Right lobe of liver (tissue), 6 donors: Measurements from ENCODE around the gene HDDC2. TPM values are rescaled to one million over a fixed set of nuclear protein-coding genes. Genes with fewer than 3 reads are reported as not detected.
A peak's percentile ranks its signal among the peaks of the same experiment; 100 is the strongest.

ENCODE experiments used
- ATAC-seq, 4 donors: fragments of 200-7000 bp; cut with Tn5 transposase; one replicate each; pipeline ENCODE4 v1.9.1; 2020; ENCODE audit warnings: mild to moderate bottlenecking in 4 of 4, moderate library complexity in 4 of 4
- DNase-seq, 3 donors: peaks; one replicate each; pipeline ENCODE4 v3.0.0-alpha.2; 2020
- H3K27ac ChIP-seq, 3 donors: fragments of 200-600 bp; one replicate each; pipeline ENCODE4 v1.8.0; 2022
- H3K27me3 ChIP-seq, 2 donors: fragments of 200-600 bp; one replicate each; pipeline ENCODE4 v1.8.0; 2022
- H3K36me3 ChIP-seq, 4 donors: fragments of 200-600 bp; sonication (generic) in 1 of 4; one replicate each; pipeline versions ENCODE4 v1.5.1 to v1.8.0; 2017 to 2022; ENCODE audit warnings: control low read depth in 1 of 4
- H3K4me1 ChIP-seq, 4 donors: fragments of 200-600 bp; sonication (generic) in 1 of 4; one replicate each; pipeline versions ENCODE4 v1.5.1 to v1.8.0; 2017 to 2022; ENCODE audit warnings: control low read depth in 1 of 4
- H3K4me3 ChIP-seq, 3 donors: fragments of 200-600 bp; one replicate each; pipeline ENCODE4 v1.8.0; 2022
- H3K9me3 ChIP-seq, 4 donors: fragments of 200-600 bp; sonication (generic) in 1 of 4; one replicate each; pipeline versions ENCODE4 v1.5.1 to v1.8.0; 2017 to 2022; ENCODE audit warnings: control low read depth in 1 of 4
- CTCF ChIP-seq, 4 donors: fragments of 200-600 bp in 3 of 4; fragments of 450-650 bp in 1 of 4; IDR thresholded peaks; one replicate each; pipeline versions ENCODE4 v1.5.1 to v1.8.0; 2016 to 2022; ENCODE audit warnings: antibody characterized with exemption in 4 of 4, mild to moderate bottlenecking in 2 of 4
- POLR2A ChIP-seq: fragments of 450-650 bp; IDR thresholded peaks from one replicate; pipeline ENCODE4 v1.6.1; 2017; ENCODE audit warnings: antibody characterized with exemption, mild to moderate bottlenecking
- WGBS: methylation state at CpG from one replicate; pipeline ENCODE4 v1.1.6; 2018; ENCODE audit warnings: low coverage, low lambda C conversion rate; ENCODE audit not compliant: insufficient coverage; ENCODE audit errors: missing lambda C conversion rate; 5-methylcytosine and 5-hydroxymethylcytosine counted together
- intact Hi-C, 2 donors: fragments of 100-400 bp; cut with DNase I; formaldehyde crosslinking; loops; one replicate each; pipeline versions ENCODE4 v1.11.2 to v1.14.1; 2022
- total RNA-seq, 6 experiments: library from RNA; depleted of rRNA in 2 of 6; stranded (reverse); fragments of >200 nt in 2 of 6; fragmentation: NEBNext Ultra II Directional in 3 of 6; extraction: Animal tissue kit (Norgen Biotek cat#: 25700) in 3 of 6; gene quantifications; one replicate each; pipeline versions ENCODE4 v1.1.0 to v1.2.4, GENCODE V29; 2016 to 2023
- donor health status: DM: no; HTN: yes; CAD: no.
- donor health status: DM: no; HTN: no; CAD: no.
- donor health status: DM: no; HTN: no; CAD: no.
- donor health status: DM: no; HTN: yes; CAD: no.
- donor health status: DM: no; HTN: yes; CAD: no.

The HDDC2 gene
- total RNA-seq, 6 experiments from 2014 or later: 6.8 to 15.6 (median 9.5) TPM

- 18% methylated on average over 10 of the region's 10 CpGs for WGBS
- no peak overlapping the region for H3K27ac ChIP-seq
- H3K36me3 ChIP-seq: no peaks in the 10 kb centered on the region
- H3K4me3 ChIP-seq: no peak overlapping the region
- intact Hi-C loops: loop anchor here (10.0 kb wide), 1 partner anchor 451 kb away; no protein-coding TSS in a partner anchor
- TF ChIP-seq CTCF (IDR thresholded peaks at IDR 0.05) (peak; percentile 78 to 84 (median 80)), POLR2A (no peak)
- DNase-seq: peak; percentile 51 to 72 (median 52)
- H3K27me3 ChIP-seq: no peaks in the 10 kb centered on the region
- no peaks in the 10 kb centered on the region for H3K9me3 ChIP-seq
- peak; percentile 73 to 87 (median 80) for ATAC-seq
- peaks cover 0 to 25% (median 8%) of the 10 kb centered on the region in 4 donors for H3K4me1 ChIP-seq
These were observed 12.3 kb upstream of the HDDC2 start for GRCh38 chr6:125314009-125314581.

GRCh38 chr6:125312950-125313349 is 11.2 kb upstream of the HDDC2 start:
- H3K9me3 ChIP-seq: no peaks in the 10 kb centered on the region
- WGBS: 25% methylated on average over 1 of the region's 4 CpGs
- no peak for DNase-seq
- no peak overlapping the region for H3K4me3 ChIP-seq
- intact Hi-C loops: loop anchor here (10.0 kb wide), 1 partner anchor 452 kb away; no protein-coding TSS in a partner anchor
- H3K36me3 ChIP-seq: no peaks in the 10 kb centered on the region
- peak overlapping the region in 2 of 3 donors; percentile 37 to 55 for H3K27ac ChIP-seq
- peak in 3 of 4 donors; percentile 6 to 40 (median 39) for ATAC-seq
- no peak for TF ChIP-seq CTCF (IDR thresholded peaks at IDR 0.05)
- no peak for TF ChIP-seq POLR2A
- no peaks in the 10 kb centered on the region for H3K27me3 ChIP-seq
- H3K4me1 ChIP-seq: peaks cover 0 to 25% (median 8%) of the 10 kb centered on the region in 4 donors

GRCh38 chr6:125312478-125312877 is 10.7 kb upstream of the HDDC2 start:
- intact Hi-C loops: loop anchor here (10.0 kb wide), 1 partner anchor 452 kb away; no protein-coding TSS in a partner anchor
- ATAC-seq (peak; percentile 86 to 92 (median 89)), DNase-seq (peak; percentile 53 to 86 (median 67))
- no peak for TF ChIP-seq CTCF (IDR thresholded peaks at IDR 0.05)
- no peak for TF ChIP-seq POLR2A
- Histone ChIP-seq H3K36me3 (no peaks in the 10 kb centered on the region), H3K27me3 (no peaks in the 10 kb centered on the region), H3K27ac (peak overlapping the region in 2 of 3 donors; percentile 37 to 55), H3K9me3 (no peaks in the 10 kb centered on the region), H3K4me1 (peaks cover 0 to 30% (median 8%) of the 10 kb centered on the region in 4 donors), H3K4me3 (no peak overlapping the region)
- 47% methylated on average over 2 of the region's 2 CpGs for WGBS

GRCh38 chr6:125310994-125311649 is 9.4 kb upstream of the HDDC2 start:
- DNase-seq: no peak
- peak; percentile 77 to 90 (median 84) for TF ChIP-seq CTCF (IDR thresholded peaks at IDR 0.05)
- TF ChIP-seq POLR2A: no peak

More at GRCh38 chr6:125310994-125311649, 9.4 kb upstream of the HDDC2 start:
- intact Hi-C loops: loop anchor here (10.0 kb wide), 1 partner anchor 454 kb away; no protein-coding TSS in a partner anchor
- 49% methylated on average over 7 of the region's 7 CpGs for WGBS
- Histone ChIP-seq H3K4me3 (no peak overlapping the region), H3K36me3 (no peaks in the 10 kb centered on the region), H3K9me3 (no peaks in the 10 kb centered on the region), H3K4me1 (peaks cover 0 to 34% (median 8%) of the 10 kb centered on the region in 4 donors), H3K27me3 (no peaks in the 10 kb centered on the region), H3K27ac (peak overlapping the region in 1 of 3 donors; percentile 55)
- ATAC-seq: peak; percentile 78 to 88 (median 80)
